SIG-M5 treated with dmso at 0.1 percent for 504 hours (cell line): Measurements from ENCODE around the gene CEP78.
A peak's percentile ranks its signal among the peaks of the same experiment; 100 is the strongest.

Source experiments
- DNase-seq: peaks from one replicate; lab custom pipeline; 2025; ENCODE audit not compliant: unreplicated experiment; lab: John Stamatoyannopoulos, UW

The CEP78 gene

DNA sequence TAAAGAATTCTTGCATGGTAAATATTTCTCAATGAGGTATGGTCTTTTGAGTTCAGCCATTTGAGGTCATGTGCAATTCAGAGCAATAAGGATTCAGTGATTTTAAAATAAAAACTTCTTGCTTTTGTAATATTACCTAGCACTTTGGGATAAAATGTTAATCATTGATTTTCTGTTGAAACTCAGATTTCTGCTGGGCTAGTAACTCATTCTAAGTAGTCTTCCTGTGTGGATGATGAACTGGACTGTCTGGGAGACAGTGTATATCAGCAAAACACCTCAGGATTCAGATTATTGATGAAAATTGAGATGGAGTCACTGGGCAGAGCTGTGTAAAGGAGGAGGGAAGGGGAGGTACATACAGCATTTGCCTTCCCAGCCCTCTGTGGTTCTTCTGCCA lies 50.2 kb downstream of the CEP78 start:
- no peak for DNase-seq

DNA sequence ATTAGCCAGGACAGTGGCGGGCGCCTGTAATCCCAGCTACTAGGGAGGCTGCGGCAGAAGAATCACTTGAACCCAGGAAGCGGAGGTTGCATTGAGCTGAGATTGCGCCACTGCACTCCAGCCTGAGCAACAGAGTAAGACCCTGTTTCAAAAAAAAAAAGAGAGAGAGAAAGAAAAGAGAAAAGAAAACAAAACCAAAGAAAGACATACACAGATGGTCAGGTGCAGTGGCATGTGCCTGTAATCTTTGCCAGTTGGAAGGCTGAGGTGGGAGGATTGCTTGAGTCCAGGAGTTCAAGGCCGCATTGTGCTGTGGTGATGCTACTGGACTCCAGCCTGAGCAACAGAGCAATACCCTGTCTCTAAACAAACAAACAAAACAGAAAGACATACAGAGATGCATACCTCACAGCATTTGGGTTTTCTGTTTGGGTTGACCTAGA lies 51.1 kb downstream of the CEP78 start:
- DNase-seq: no peak

DNA sequence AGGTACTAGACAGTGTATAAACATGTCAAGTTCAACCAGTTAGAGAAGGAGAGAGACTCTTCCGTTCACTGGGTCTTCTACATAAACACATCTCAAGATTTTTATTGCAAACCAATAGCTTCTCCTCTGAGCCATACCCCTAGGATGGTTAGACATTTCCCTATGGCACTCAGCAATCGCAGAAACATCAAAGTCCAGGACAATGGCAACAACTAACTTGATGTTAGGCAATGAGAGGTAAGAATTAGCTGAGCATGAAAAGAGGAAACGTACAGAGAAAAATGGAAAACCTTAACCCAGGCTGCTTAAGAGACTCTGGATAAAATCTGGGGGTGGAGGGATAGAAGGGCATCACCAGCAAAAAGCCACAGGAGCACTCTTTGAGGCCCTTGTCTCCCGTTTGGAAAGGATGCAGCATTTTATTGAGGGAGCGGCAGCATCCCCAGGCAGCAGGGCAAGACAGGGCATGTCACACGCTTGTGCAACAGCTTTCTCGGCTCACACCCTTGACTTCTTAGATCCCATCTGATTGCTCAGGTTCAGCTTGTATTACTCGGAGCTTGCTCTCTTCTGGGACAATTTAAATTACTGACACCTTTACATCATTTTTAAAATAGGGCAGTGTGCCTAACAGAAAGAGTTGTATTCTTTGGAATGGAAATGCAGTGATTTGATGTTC lies 52.5 kb downstream of the CEP78 start:
- DNase-seq: peak; percentile 41

DNA sequence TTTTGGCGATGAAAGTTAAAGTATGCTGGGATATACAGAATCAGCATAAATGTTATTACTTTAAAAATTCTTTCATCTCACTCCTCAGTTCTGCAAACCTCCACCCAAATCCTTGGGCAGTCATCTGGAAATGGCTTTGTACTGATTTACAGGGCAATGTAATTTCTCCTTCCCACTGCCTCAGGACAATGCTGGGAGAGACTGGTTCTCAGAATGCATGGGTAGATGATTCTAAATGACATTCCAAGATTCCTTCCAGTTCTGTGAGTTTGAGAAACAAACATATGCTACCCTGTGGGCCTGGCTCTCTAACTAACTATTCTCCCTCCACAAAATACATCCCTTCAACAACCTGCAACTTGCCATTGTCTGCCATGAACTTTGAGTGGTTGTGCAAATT lies 53.6 kb downstream of the CEP78 start:
- no peak for DNase-seq

DNA sequence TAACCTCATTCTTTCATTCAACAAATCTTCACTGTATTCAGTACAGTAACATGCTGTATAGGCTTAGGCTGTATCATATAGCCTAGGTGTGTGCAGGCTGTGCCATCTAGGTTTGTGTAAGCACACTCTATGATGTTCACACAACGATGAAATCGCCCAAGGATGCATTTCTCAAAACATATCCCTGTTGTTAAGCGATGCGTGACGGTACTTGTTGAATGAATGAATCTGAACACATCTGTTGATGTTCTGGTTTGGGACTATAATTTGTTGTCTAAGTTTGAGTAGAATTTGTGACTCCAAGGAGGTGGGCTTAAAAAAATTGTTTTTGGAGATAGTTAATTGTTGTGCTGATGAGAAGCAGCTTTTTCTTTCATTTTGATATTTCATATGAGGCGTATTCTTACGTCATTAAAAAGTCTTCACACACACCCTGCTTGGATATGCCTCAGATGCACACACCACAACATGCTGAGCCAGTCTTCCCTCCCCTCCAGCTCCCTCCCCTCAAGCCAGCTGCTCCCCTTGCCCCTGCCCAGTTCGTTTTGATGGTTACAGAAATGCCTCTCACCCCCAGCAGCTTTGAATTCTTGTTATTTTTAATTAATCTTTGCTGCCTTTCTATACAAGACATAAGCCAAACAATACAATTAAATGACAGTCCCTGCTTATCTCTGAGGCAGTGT lies 55.5 kb downstream of the CEP78 start:
- no peak for DNase-seq

DNA sequence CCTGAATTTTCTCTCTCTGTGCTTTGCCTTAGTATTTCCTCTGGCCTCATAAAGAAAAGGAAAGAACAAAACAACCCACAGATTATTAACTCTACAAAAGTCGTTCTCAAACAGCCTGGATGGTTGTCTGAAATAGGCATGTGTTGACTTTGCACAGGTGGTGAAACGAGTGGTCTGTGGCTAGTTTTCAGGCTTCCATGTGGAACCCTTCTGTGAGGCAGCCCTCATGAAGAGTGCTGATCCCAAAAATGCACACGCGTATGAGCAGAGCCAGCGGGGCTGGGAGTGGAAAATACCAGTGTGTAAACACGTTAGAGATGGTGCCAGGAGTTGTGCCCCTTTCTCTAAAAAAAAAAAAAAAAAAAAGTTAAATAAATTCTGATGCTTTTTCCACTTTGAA lies 56.2 kb downstream of the CEP78 start:
- DNase-seq: no peak

DNA sequence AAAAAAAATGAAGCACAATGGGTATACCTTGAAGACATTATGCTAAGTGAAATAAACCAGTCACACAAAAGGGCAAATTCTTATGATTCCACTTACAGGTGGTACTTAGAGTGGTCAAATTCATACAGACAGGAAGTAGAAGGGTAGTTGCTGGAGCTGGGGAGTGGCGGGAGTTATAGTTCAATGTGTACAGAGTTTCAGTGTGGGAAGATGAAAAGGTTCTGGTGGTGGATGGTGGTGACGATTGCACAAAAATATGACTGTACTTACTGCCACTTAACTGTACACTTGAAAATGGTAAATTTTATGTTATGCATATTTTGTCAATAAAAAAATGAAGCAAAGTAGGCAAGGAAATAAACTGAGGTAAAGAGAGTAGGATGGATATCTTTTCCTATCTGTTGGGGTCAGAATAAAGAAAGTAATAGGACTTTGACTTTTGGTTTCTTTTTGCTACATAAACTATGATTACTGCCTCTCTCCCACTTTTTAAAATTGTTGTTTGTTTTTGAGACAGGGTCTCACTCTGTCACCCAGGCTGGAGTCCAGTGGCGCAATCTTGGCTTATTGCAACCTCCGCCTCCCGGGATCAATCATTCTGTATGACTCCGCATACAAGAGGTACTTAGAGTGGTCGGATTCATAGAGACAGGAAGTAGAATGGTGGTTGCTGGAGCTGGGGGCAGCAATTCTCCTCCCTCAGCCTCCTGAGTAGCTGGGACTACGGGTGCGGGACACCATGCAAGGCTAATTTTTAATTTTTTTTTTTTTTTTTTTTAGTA lies 57.0 kb downstream of the CEP78 start:
- peak; percentile 6 for DNase-seq

DNA sequence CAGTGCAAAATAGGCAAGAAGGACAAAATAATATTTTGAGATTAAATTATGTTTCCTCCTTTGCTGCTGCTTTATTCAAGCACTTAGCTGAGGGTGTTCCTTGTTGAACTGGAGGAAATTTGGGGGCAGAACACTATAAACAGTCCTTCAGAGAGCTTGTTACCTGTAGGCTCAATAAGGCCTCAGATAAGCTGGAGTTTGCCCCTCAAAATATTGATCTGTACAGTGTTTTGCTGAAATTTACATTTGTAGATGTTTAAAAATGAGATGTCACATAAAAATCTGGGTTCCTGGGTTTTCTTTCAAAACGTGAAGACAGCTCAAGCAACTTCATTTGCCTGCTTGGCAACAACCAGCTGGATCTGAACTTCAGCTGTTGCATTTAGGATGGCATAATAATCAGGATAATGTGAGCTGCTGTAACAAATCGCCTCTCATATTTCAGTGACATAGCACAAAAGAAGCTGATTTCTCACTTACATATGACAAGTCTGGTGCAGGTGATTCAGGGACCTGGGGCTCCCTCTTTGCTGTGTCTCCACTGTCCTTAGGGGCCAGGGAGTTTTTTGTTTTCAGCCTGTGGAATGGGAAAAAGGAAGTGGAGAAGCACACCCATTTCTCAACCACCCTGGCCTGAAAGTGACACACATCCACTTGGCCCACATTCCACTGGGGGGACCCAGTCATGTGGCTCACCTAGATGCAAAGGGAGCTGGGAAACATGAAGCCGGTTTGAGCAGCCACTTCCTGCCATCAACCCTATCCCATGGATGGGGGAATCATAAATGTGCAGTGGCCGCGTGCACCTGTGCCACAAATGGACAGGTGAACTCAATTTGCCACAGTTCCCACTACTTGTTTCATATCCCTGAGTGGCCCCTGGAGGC lies 58.7 kb downstream of the CEP78 start:
- DNase-seq: no peak

DNA sequence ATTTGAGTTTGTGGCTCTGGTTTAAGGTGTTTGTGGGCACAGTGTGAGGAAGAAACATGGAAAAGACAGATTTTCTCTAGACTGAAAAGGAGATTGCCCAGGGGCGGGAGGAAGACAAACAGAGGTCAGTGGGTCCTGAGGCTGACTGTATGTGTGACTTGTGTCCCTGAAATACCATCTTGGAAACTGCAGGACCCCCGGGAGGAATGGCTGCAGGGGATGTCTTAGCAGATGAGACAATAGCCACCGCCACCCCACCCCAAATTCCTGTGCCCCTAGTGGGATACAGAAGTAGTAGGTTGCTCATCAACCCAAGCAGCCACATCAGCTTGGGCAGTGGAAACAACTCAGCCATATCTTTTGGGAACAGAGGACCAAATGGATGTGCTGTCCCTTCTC lies 59.3 kb downstream of the CEP78 start:
- no peak for DNase-seq

DNA sequence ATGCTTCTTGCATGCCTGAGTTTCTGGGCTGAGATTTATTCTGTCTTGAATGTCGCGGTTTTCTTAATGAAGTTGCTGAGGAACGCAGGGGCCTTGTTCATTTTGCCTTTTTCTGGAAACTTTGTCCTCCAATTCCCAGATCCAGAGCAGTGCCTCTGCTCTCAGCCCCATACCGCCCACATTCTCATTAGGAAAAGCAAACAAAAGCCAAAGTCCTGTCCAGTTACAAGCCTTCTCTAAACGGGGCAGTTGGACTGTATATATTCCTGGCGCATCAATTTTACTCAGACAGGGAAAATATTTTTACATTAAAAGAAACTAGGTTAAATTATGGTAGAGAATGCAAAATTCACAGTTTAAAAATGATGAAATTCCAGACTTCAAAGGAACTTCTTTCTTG lies 59.9 kb downstream of the CEP78 start:
- DNase-seq: no peak

DNA sequence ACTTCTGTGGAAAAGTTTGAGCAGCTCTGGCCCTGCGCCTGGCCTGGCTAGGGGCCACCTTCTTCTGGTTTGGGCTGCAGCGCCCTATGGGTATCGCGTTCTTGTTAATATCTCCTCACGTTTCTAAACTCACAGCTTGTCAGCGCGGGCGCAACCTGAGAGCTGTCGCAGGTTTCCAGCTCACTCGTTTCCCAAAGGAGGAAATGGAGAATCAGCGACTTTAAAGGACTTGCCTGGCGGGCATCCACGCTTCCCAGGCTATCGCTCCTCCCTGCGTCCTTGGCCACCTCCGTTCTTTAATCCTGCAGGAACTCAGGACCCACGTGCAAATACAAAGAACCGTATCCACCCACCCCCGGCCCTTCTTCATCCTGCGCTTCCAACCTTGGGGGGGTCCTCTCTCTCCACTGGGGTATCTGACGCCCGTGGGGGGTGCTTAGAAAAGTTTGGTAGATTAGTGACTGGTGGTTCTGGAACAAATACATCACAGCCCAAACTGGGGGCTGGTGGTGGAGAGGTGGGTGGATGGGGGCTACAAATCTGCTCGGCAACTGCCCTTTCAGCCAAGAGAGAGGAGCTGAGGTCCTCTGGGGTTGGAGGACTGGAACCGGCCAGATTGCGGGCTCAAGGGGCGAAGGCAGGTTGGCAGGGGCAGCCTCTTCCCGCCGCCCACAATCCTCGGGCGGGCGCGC lies 60.5 kb downstream of the CEP78 start:
- no peak for DNase-seq

DNA sequence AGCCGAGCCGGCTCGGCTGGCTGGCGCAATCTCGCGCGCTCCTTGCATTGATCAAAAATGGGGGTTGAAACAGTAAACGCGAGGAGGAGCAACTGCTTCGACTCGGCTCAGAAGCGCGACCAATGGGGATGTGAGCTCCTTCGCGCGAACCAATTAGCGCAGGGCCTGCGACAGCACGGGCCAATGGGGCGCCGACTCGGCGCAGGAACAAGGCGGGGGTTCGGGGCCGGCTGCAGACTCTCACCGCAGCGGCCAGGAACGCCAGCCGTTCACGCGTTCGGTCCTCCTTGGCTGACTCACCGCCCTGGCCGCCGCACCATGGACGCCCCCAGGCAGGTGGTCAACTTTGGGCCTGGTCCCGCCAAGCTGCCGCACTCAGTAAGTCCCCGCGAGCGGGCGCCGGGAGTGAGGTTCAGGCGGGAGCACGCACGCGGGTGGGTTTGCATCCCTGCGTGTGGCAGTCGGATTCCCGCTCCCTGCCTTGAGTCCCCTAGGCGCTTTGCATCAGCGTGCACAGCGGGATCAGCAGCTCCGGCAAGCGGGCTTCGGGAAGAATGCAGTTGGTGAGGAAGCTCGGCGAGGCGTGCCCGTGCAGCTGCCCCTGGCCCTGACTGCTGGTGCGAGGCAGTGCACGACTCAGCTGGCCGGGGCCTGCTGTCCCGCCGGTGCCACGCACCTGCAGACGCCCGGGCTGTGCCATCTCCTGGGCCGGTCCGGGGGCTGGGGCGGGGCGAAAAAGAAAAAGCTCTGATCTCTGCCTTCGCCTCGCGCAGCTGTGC lies 61.2 kb downstream of the CEP78 start, which contains the start of gene PSAT1:
TSS of gene PSAT1 (plus strand) at position 233 of the 779 bp plus-strand sequence. CDS start at position 319, 86 bp downstream.
- DNase-seq: peak; percentile 87

DNA sequence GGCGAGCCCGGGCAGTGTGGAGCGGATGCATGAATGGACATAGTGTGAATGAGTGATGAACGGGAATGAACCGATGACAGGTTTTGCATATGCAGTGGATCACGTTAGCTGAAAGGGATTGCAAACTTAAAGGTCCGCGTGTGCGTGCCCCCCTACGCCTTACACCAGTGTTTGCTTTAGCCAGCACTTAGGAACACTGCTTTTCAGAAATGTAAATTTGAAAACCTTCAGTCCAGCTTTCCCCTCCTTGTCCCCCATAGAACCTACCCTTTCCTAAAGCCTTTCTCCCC lies 61.7 kb downstream of the CEP78 start:
- no peak for DNase-seq

DNA sequence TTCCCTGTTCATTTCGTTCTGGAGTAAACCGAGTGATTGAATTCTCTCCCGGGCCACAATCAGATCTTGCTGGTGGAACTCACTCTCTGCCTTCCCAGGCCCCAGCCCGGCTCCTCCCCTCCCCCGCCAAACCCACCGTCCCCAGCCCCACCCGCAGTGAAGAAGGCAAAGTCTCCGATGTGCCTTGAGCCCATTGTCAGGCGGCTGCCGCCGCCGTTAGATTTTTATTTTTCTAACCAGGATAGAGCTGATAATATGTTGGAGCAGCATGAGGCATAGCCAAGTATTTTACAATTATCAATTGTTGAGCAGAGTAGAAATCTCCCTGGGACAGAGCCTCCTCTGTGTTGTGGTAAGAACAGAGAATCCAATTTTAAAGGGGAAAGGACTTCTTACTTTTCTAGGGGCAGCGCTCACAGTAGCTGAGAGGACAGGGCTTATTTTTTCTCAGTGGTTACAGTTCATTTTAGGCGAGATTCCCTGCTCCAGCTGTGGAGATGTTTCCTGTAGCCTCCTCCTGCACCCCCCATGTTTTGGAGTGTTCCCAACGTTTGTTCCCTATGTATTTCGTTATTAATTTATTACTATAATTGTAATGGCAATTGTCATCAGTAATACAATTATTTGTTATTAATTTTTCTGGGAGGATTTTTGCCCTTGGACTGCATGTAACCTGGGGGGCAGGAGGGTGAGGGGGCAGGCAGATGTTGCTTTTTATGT lies 62.3 kb downstream of the CEP78 start:
- DNase-seq: no peak

DNA sequence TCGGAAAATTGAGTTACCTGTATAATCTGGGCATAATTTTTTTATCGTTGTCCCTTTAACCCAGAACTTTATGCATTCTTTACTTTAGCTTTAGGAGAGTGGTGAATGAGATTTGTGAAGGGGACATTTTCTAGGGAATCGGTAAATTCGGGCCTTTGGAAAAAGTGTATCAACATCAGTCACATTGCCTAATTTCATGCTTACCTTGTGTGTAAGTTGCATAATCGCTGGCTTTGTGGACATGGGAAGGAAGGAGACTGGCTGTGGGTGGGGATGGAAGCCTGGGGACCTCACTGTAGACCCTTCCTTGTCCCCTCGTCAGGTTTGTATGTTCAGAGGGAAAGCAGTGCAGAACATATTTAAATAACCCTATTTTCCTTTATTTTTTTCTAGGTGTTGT lies 64.3 kb downstream of the CEP78 start:
- DNase-seq: no peak

DNA sequence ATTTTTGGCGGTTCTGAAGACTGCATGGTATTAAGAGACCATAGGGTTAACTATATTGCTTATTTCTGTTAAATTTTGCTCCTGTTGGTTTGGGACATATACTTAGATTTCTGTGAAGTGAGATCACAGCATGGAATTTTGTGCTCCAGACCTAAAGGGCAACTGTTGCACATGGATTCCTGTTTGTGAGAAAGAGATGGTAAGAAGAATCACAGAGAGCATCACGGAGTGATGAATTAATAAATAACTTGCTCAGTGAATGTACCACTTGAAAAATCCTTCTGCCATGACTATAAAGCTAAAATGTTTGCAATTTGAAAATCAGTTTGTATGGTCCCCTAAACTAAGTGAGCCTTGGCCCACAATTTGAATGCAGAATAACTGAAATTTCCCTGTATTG lies 65.6 kb downstream of the CEP78 start:
- no peak for DNase-seq

DNA sequence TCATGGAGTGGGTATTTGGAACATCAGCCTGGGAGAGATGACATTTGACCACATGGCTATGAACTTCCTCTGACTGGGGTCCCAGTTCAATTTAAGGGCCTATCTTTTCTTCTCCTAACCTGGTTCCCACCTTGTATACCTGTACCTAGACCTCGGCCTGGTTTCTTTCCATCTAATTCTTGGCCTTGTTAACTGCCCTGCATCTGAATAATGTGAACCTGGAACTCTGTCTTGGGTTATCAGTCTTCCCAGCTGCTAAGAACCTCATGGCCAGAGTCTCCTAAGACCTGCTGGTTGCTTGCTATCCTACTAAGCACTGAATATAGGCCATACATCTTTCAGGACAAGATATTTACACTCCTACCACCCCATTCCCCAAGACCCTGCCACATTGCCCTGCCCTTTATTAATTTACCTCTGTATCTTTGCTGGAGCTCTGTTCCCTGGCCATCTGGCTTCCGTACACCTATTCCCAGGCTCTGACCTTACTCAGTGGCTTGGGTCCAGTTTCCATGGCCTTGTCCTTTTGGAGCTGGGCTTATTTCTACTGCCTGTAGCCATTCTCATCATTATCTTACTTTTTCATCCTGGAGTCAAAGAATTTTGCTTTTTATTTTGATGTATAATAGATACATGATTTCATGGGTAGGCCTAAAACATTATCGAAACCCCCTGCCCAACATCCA lies 67.6 kb downstream of the CEP78 start:
- DNase-seq: no peak

DNA sequence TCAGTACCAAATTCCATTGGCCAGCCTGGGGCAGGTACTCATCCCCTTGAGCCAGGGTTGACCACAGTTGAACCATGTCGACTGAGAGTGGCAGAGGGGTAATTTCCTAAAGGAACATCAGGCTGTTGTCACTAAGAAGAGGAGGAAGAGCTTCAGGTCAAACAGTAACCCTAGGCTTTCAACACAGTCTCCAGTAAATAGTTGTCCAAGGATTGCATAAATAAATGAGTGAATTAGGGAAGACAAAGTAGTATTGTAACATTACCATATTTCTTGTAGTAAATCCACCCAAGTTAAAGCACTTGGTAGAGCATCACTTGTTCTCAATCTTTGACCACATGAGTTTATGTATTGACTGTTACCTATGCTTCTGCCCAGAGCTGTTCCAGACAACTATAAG lies 68.5 kb downstream of the CEP78 start:
- DNase-seq: peak; percentile 12
